ENCODE data around the gene CBARP.

CBARP gene

GRCh38 chr19:1238369-1239303 is 831 bp upstream of the CBARP start:
- no peak for DNase-seq

GRCh38 chr19:1237027-1237659 is 662 bp downstream of the CBARP start:
- no peak for DNase-seq

GRCh38 chr19:1236576-1236975 is 1.2 kb downstream of the CBARP start:
- DNase-seq, result no peak

- no peak for DNase-seq
These were observed 1.9 kb downstream of the CBARP start for GRCh38 chr19:1235625-1236538.

- DNase-seq, result no peak
These were observed 2.8 kb downstream of the CBARP start for GRCh38 chr19:1234955-1235380.

GRCh38 chr19:1234051-1234954 is 3.5 kb downstream of the CBARP start:
- no peak for DNase-seq

GRCh38 chr19:1233115-1233667 is 4.6 kb downstream of the CBARP start:
- no peak for DNase-seq

GRCh38 chr19:1232652-1233072 is 5.1 kb downstream of the CBARP start:
- no peak for DNase-seq

- DNase-seq, result no peak
These were observed 5.8 kb downstream of the CBARP start for GRCh38 chr19:1231729-1232637.

GRCh38 chr19:1230783-1231489 is 6.9 kb downstream of the CBARP start:
- DNase-seq, result no peak

GRCh38 chr19:1229924-1230782 is 7.7 kb downstream of the CBARP start:
- DNase-seq, result no peak

- no peak for DNase-seq
These were observed 8.5 kb downstream of the CBARP start for GRCh38 chr19:1229056-1229923.

- no peak for DNase-seq
These were observed 9.4 kb downstream of the CBARP start for GRCh38 chr19:1228161-1228957.

GRCh38 chr19:1227304-1228054 is 10.3 kb downstream of the CBARP start:
- no peak for DNase-seq

GRCh38 chr19:1226522-1227303 is 11.1 kb downstream of the CBARP start:
- no peak for DNase-seq

- DNase-seq, result no peak
These were observed 11.6 kb downstream of the CBARP start for GRCh38 chr19:1226227-1226518.
